Right lobe of liver (tissue), 6 donors: ENCODE measurements around the gene SLN. TPM values are rescaled to one million over a fixed set of nuclear protein-coding genes. Genes with fewer than 3 reads are reported as not detected.

Experiments used
- ATAC-seq, 4 donors: fragments of 200-7000 bp; cut with Tn5 transposase; one replicate each; pipeline ENCODE4 v1.9.1; 2020; ENCODE audit warnings: mild to moderate bottlenecking in 4 of 4, moderate library complexity in 4 of 4
- DNase-seq, 3 donors: peaks; one replicate each; pipeline ENCODE4 v3.0.0-alpha.2; 2020
- H3K27ac ChIP-seq, 3 donors: fragments of 200-600 bp; one replicate each; pipeline ENCODE4 v1.8.0; 2022
- H3K27me3 ChIP-seq, 2 donors: fragments of 200-600 bp; one replicate each; pipeline ENCODE4 v1.8.0; 2022
- H3K36me3 ChIP-seq, 4 donors: fragments of 200-600 bp; sonication (generic) in 1 of 4; one replicate each; pipeline versions ENCODE4 v1.5.1 to v1.8.0; 2017 to 2022; ENCODE audit warnings: control low read depth in 1 of 4
- H3K4me1 ChIP-seq, 4 donors: fragments of 200-600 bp; sonication (generic) in 1 of 4; one replicate each; pipeline versions ENCODE4 v1.5.1 to v1.8.0; 2017 to 2022; ENCODE audit warnings: control low read depth in 1 of 4
- H3K4me3 ChIP-seq, 3 donors: fragments of 200-600 bp; one replicate each; pipeline ENCODE4 v1.8.0; 2022
- H3K9me3 ChIP-seq, 4 donors: fragments of 200-600 bp; sonication (generic) in 1 of 4; one replicate each; pipeline versions ENCODE4 v1.5.1 to v1.8.0; 2017 to 2022; ENCODE audit warnings: control low read depth in 1 of 4
- POLR2A ChIP-seq: fragments of 450-650 bp; IDR thresholded peaks from one replicate; pipeline ENCODE4 v1.6.1; 2017; ENCODE audit warnings: antibody characterized with exemption, mild to moderate bottlenecking
- WGBS: methylation state at CpG from one replicate; pipeline ENCODE4 v1.1.6; 2018; ENCODE audit warnings: low coverage, low lambda C conversion rate; ENCODE audit not compliant: insufficient coverage; ENCODE audit errors: missing lambda C conversion rate; 5-methylcytosine and 5-hydroxymethylcytosine counted together
- intact Hi-C, 2 donors: fragments of 100-400 bp; cut with DNase I; formaldehyde crosslinking; loops; one replicate each; pipeline versions ENCODE4 v1.11.2 to v1.14.1; 2022
- total RNA-seq, 6 experiments: library from RNA; depleted of rRNA in 2 of 6; stranded (reverse); fragments of >200 nt in 2 of 6; fragmentation: NEBNext Ultra II Directional in 3 of 6; extraction: Animal tissue kit (Norgen Biotek cat#: 25700) in 3 of 6; gene quantifications; one replicate each; pipeline versions ENCODE4 v1.1.0 to v1.2.4, GENCODE V29; 2016 to 2023
- TF ChIP-seq, protein P1 (sequence below), 4 donors: fragments of 200-600 bp in 3 of 4; fragments of 450-650 bp in 1 of 4; IDR thresholded peaks; one replicate each; pipeline versions ENCODE4 v1.5.1 to v1.8.0; 2016 to 2022; ENCODE audit warnings: antibody characterized with exemption in 4 of 4, mild to moderate bottlenecking in 2 of 4
- donor health status: DM: no; HTN: yes; CAD: no.
- donor health status: DM: no; HTN: no; CAD: no.
- donor health status: DM: no; HTN: no; CAD: no.
- donor health status: DM: no; HTN: yes; CAD: no.
- donor health status: DM: no; HTN: yes; CAD: no.

The SLN gene
- total RNA-seq, 6 experiments from 2014 or later: 0.55 to 5.3 (median 0.66) TPM; not detected in 2

DNA sequence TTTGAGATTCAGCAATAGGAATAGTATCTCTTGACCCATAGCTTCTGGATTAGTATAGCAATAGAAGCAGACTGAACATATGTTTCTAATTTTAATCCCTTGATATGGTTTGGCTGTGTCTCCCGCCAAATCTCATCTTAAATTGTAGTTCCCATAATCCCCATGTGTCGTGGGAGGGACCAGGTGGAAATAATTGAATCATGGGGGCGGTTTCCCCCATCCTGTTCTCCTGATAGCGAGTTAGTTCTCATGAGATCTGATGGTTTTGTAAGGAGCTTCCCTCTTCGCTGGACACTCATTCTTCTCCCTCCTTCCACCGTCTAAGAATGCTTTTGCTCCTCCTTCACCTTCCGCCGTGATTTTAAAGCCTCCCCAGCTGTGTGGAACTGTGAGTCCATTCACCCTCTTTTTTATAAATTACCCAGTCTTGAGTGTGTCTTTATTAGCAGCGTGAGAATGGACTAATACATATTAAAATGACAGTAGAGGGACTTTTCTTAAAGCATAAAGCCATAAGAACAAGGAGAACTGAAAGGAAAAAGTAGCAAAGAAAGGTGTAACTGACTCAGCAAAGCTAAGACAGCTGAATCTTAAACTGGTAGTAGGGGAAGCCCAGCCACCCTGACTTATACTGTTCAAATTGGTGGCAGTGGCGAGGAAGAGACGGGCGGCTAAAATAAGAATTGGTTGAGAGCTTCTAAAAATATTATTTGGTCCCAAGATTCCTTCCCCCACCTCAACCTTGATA is 20.3 kb upstream of the SLN start:
- DNase-seq (no peak), ATAC-seq (no peak)
- no peaks in the 10 kb centered on the region for H3K4me1 ChIP-seq
- intact Hi-C loops: no loop called here
- TF ChIP-seq, protein P1, sequence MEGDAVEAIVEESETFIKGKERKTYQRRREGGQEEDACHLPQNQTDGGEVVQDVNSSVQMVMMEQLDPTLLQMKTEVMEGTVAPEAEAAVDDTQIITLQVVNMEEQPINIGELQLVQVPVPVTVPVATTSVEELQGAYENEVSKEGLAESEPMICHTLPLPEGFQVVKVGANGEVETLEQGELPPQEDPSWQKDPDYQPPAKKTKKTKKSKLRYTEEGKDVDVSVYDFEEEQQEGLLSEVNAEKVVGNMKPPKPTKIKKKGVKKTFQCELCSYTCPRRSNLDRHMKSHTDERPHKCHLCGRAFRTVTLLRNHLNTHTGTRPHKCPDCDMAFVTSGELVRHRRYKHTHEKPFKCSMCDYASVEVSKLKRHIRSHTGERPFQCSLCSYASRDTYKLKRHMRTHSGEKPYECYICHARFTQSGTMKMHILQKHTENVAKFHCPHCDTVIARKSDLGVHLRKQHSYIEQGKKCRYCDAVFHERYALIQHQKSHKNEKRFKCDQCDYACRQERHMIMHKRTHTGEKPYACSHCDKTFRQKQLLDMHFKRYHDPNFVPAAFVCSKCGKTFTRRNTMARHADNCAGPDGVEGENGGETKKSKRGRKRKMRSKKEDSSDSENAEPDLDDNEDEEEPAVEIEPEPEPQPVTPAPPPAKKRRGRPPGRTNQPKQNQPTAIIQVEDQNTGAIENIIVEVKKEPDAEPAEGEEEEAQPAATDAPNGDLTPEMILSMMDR (IDR thresholded peaks at IDR 0.05): no peak
- no peak for TF ChIP-seq POLR2A
- H3K4me3 ChIP-seq: no peak overlapping the region
- no peaks in the 10 kb centered on the region for H3K27me3 ChIP-seq
- no peaks in the 10 kb centered on the region for H3K36me3 ChIP-seq
- 61% methylated on average over 11 of the region's 12 CpGs for WGBS
- H3K9me3 ChIP-seq: no peaks in the 10 kb centered on the region
- no peak overlapping the region for H3K27ac ChIP-seq

DNA sequence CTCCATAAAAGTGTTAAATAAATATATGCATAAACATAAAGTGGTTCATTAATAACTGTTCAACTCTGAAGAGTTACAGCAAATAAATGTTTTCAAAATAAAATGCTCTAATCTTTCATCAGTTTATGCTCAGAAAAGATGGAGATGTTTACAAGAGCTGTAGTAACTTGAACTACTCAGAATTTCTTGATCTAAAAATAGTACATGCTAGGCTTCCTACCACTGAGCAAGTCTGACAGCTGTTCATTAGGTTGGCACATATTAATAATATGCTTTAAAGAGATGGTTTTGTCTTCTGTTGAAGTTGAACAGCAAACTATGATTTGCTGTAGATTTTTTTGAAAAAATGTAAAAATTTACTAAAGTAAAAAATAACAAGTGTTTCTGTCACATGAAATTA is 10.8 kb upstream of the SLN start:
- TF ChIP-seq, protein P1 (IDR thresholded peaks at IDR 0.05): no peak
- no peak for TF ChIP-seq POLR2A
- Histone ChIP-seq H3K27me3 (no peaks in the 10 kb centered on the region), H3K36me3 (no peaks in the 10 kb centered on the region), H3K4me1 (no peaks in the 10 kb centered on the region), H3K9me3 (no peaks in the 10 kb centered on the region), H3K27ac (no peak overlapping the region), H3K4me3 (no peak overlapping the region)
- intact Hi-C loops: no loop called here
- DNase-seq (no peak), ATAC-seq (no peak)

DNA sequence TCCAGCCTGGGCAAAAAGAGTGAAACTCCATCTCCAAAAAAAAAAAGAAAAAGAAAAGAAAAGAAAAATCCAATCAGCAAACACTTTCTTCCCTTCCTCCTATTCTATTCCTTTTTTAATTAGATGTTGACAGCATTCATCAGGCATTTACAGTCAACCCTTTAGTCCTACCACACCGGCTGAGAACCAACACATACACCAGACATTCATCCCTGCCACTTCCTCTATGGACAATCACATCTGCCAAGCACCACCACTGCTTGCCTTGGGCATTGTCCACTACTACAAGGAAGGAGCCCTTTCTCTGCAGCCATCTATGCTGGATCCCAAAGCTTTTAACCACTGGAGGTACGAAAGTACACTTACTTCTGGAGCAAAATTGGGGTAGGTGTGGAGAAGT is 9.4 kb upstream of the SLN start:
- WGBS: 71% methylated on average over 2 of the region's 2 CpGs
- Histone ChIP-seq H3K27me3 (no peaks in the 10 kb centered on the region), H3K36me3 (no peaks in the 10 kb centered on the region), H3K4me3 (no peak overlapping the region), H3K9me3 (no peaks in the 10 kb centered on the region), H3K4me1 (no peaks in the 10 kb centered on the region), H3K27ac (no peak overlapping the region)
- no peak for ATAC-seq
- TF ChIP-seq, protein P1 (IDR thresholded peaks at IDR 0.05): no peak
- TF ChIP-seq POLR2A: no peak
- intact Hi-C loops: no loop called here
- no peak for DNase-seq

DNA sequence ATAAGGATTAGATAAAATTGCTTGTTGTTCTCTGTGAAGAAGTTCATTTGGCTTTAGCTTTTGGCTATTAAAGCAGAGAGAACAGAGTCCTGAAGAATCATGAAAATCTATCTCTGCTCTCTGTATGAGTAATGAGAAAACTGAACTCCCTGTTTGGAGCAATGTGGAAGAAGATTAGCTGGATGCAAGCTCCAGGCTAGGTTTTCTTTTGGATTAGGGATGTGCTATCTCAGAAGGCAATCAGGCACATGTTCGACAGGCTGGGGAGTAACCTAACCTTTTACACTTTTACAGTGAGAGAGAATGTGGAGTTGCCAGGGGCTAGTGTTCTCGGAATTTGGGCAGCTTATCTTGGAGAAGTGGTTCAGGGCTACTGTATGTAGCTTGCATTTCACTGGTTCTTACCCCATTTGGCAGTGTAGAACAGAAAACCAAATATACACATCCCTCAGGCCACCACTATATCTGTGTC is 8.5 kb upstream of the SLN start:
- no peaks in the 10 kb centered on the region for H3K36me3 ChIP-seq
- ATAC-seq: no peak
- H3K27me3 ChIP-seq: no peaks in the 10 kb centered on the region
- no peak overlapping the region for H3K27ac ChIP-seq
- DNase-seq: no peak
- no peaks in the 10 kb centered on the region for H3K9me3 ChIP-seq
- intact Hi-C loops: no loop called here
- H3K4me1 ChIP-seq: no peaks in the 10 kb centered on the region
- no peak for TF ChIP-seq POLR2A
- TF ChIP-seq, protein P1 (IDR thresholded peaks at IDR 0.05): no peak
- WGBS: 63% methylated on average over 1 of the region's 2 CpGs
- H3K4me3 ChIP-seq: no peak overlapping the region
